Measurements from ENCODE around the gene RAET1E. TPM values are rescaled to one million over a fixed set of nuclear protein-coding genes. Genes with fewer than 3 reads are reported as not detected.

RAET1E gene
- total and polyA plus RNA-seq, 9 of the 15 experiments (the other 6 are each of a cell fraction or from before 2014, with no cell fraction given), result not detected

- Histone ChIP-seq H2AFZ (ENCODE audit: low read depth, low read length) (no peak overlapping the region), H3K79me2 (ENCODE audit: control insufficient read depth, insufficient read depth, low read length) (no peaks in the 10 kb centered on the region), H3K9me3 (replicated peaks; ENCODE audit: control insufficient read depth, insufficient read depth, low read depth, low read length) (no peaks in the 10 kb centered on the region), H3K9me1 (ENCODE audit: control insufficient read depth, insufficient read depth, low read length) (no peaks in the 10 kb centered on the region), H3K4me2 (ENCODE audit: insufficient read depth, low read length) (no peak overlapping the region), H3K4me1 (replicated peaks in 1 of 2; ENCODE audit: control insufficient read depth in 2 of 2, insufficient read depth in 2 of 2, low read length in 2 of 2) (no peaks in the 10 kb centered on the region), H3K36me3 (ENCODE audit: control insufficient read depth, insufficient read depth, low read length) (no peaks in the 10 kb centered on the region), H3K9ac (ENCODE audit: insufficient read depth in 1 of 2, low read depth in 2 of 2, low read length in 2 of 2) (no peak overlapping the region), H3K4me3 (no peak overlapping the region), H3K27me3 (ENCODE audit: control insufficient read depth in 2 of 2, insufficient read depth in 2 of 2, low read length in 2 of 2) (peaks cover 47 to 55% of the 10 kb centered on the region in 2 experiments; a peak in 4 of 5 replicates), H3K27ac (ENCODE audit: extremely low read depth, low read depth, low read length) (no peak overlapping the region), H4K20me1 (replicated peaks; ENCODE audit: control insufficient read depth, insufficient read depth, low read length) (no peaks in the 10 kb centered on the region)
- FAIRE-seq (no peak), DNase-seq (ENCODE audit: extremely low read depth in 1 of 4, low spot score in 3 of 4) (no peak), ATAC-seq (no peak)
- WGBS (ENCODE audit: insufficient coverage, low coverage, missing lambda C conversion rate), result 0% methylated on average over 3 of the region's 3 CpGs
- intact Hi-C loops (cut with micrococcal nuclease) (no loop called here), in situ Hi-C loops (cut with MboI) (no loop called here)
- ChIA-PET CTCF (ENCODE audit: low intra/inter-chr PET ratio) (no interaction called here), POLR2A (interaction anchor here (1.7 kb wide), 1 partner anchor 12 kb away, joined by 6 read pairs; no protein-coding TSS in a partner anchor)
- BruUV-seq (replicated peaks), result no TSS peak
- TF ChIP-seq, protein P1, sequence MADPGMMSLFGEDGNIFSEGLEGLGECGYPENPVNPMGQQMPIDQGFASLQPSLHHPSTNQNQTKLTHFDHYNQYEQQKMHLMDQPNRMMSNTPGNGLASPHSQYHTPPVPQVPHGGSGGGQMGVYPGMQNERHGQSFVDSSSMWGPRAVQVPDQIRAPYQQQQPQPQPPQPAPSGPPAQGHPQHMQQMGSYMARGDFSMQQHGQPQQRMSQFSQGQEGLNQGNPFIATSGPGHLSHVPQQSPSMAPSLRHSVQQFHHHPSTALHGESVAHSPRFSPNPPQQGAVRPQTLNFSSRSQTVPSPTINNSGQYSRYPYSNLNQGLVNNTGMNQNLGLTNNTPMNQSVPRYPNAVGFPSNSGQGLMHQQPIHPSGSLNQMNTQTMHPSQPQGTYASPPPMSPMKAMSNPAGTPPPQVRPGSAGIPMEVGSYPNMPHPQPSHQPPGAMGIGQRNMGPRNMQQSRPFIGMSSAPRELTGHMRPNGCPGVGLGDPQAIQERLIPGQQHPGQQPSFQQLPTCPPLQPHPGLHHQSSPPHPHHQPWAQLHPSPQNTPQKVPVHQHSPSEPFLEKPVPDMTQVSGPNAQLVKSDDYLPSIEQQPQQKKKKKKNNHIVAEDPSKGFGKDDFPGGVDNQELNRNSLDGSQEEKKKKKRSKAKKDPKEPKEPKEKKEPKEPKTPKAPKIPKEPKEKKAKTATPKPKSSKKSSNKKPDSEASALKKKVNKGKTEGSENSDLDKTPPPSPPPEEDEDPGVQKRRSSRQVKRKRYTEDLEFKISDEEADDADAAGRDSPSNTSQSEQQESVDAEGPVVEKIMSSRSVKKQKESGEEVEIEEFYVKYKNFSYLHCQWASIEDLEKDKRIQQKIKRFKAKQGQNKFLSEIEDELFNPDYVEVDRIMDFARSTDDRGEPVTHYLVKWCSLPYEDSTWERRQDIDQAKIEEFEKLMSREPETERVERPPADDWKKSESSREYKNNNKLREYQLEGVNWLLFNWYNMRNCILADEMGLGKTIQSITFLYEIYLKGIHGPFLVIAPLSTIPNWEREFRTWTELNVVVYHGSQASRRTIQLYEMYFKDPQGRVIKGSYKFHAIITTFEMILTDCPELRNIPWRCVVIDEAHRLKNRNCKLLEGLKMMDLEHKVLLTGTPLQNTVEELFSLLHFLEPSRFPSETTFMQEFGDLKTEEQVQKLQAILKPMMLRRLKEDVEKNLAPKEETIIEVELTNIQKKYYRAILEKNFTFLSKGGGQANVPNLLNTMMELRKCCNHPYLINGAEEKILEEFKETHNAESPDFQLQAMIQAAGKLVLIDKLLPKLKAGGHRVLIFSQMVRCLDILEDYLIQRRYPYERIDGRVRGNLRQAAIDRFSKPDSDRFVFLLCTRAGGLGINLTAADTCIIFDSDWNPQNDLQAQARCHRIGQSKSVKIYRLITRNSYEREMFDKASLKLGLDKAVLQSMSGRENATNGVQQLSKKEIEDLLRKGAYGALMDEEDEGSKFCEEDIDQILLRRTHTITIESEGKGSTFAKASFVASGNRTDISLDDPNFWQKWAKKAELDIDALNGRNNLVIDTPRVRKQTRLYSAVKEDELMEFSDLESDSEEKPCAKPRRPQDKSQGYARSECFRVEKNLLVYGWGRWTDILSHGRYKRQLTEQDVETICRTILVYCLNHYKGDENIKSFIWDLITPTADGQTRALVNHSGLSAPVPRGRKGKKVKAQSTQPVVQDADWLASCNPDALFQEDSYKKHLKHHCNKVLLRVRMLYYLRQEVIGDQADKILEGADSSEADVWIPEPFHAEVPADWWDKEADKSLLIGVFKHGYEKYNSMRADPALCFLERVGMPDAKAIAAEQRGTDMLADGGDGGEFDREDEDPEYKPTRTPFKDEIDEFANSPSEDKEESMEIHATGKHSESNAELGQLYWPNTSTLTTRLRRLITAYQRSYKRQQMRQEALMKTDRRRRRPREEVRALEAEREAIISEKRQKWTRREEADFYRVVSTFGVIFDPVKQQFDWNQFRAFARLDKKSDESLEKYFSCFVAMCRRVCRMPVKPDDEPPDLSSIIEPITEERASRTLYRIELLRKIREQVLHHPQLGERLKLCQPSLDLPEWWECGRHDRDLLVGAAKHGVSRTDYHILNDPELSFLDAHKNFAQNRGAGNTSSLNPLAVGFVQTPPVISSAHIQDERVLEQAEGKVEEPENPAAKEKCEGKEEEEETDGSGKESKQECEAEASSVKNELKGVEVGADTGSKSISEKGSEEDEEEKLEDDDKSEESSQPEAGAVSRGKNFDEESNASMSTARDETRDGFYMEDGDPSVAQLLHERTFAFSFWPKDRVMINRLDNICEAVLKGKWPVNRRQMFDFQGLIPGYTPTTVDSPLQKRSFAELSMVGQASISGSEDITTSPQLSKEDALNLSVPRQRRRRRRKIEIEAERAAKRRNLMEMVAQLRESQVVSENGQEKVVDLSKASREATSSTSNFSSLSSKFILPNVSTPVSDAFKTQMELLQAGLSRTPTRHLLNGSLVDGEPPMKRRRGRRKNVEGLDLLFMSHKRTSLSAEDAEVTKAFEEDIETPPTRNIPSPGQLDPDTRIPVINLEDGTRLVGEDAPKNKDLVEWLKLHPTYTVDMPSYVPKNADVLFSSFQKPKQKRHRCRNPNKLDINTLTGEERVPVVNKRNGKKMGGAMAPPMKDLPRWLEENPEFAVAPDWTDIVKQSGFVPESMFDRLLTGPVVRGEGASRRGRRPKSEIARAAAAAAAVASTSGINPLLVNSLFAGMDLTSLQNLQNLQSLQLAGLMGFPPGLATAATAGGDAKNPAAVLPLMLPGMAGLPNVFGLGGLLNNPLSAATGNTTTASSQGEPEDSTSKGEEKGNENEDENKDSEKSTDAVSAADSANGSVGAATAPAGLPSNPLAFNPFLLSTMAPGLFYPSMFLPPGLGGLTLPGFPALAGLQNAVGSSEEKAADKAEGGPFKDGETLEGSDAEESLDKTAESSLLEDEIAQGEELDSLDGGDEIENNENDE (IDR thresholded peaks at IDR 0.05; ENCODE audit: low read depth, low read length), result no peak
- TF ChIP-seq ELK1 (CRISPR knock-in tag; IDR thresholded peaks at IDR 0.05) (no peak), TEAD4 (IDR thresholded peaks at IDR 0.05; ENCODE audit: low read length) (no peak), TEAD4 (CRISPR knock-in tag; IDR thresholded peaks at IDR 0.05; ENCODE audit: borderline replicate concordance) (no peak), ETV1 (tag; conservative IDR thresholded peaks at IDR 0.05; ENCODE audit: low read depth) (no peak), HSF4 (CRISPR knock-in tag; IDR thresholded peaks at IDR 0.05; ENCODE audit: borderline replicate concordance) (no peak), COPS2 (conservative IDR thresholded peaks at IDR 0.05) (no peak), KDM2B (CRISPR knock-in tag; IDR thresholded peaks at IDR 0.05) (no peak), NFATC3 (IDR thresholded peaks at IDR 0.05) (no peak), SRSF9 (IDR thresholded peaks at IDR 0.05; ENCODE audit: borderline replicate concordance, low read depth, low read length) (no peak), TRIM24 (IDR thresholded peaks at IDR 0.05) (no peak), SIN3A (IDR thresholded peaks at IDR 0.05; ENCODE audit: borderline replicate concordance in 2 of 2, control insufficient read depth in 1 of 2, low read depth in 2 of 2, low read length in 2 of 2) (no peak)
Observed at GRCh38 chr6:149887343-149887742, 10.6 kb downstream of the RAET1E start.

Measured in K562 (cell line).